GM12865 (cell line): ENCODE results near the gene DERL2.
A peak's percentile ranks its signal among the peaks of the same experiment; 100 is the strongest.

Experiments used
- DNase-seq: peaks from one replicate; pipeline ENCODE4 v3.0.0; 2010; ENCODE audit warnings: low read depth
- H3K4me3 ChIP-seq: 2 replicates; pipeline ENCODE4 v1.5.1; 2011; ENCODE audit warnings: mild to moderate bottlenecking, low read depth, low read length, control low read depth
- TF ChIP-seq, protein P1 (sequence below): IDR thresholded peaks from 2 replicates; pipeline ENCODE4 v1.5.1; 2011; ENCODE audit warnings: low read length, control low read depth, low read depth, inconsistent platforms; ENCODE audit not compliant: insufficient read depth; ENCODE audit errors: missing control alignments

The DERL2 gene

DNA sequence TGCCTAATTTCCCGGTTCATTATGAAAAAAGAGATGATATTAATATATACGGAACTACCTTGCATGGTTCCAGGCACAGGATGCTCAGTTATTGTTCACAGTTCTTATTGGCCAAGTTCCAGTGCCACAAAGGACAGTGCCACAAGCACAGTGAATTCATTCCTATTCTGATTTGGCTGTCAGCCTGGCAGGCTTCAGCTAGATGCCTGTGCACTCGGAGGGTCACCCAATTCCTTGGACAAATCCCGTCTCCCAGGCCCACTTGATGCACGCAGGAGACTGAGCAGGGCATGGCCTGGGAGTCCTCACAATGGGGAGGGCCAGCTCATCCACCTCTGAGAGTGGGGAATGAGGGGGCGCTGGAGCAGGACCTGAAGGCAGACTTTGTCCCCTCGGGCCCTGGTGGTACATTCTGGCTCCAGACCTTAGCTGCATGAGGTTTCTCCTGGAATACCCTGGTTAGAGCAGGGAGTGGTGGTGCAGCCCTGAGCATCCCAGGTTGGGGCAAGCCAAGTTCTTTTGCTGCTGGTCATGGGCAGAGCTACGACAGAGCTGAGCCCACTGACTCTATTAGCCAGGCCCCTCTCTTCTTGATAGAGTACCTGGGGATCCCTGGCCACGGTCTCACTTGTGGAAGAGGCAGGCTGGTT lies 41.7 kb upstream of the DERL2 start:
- H3K4me3 ChIP-seq, result no peak overlapping the region
- DNase-seq, result no peak
- TF ChIP-seq, protein P1, sequence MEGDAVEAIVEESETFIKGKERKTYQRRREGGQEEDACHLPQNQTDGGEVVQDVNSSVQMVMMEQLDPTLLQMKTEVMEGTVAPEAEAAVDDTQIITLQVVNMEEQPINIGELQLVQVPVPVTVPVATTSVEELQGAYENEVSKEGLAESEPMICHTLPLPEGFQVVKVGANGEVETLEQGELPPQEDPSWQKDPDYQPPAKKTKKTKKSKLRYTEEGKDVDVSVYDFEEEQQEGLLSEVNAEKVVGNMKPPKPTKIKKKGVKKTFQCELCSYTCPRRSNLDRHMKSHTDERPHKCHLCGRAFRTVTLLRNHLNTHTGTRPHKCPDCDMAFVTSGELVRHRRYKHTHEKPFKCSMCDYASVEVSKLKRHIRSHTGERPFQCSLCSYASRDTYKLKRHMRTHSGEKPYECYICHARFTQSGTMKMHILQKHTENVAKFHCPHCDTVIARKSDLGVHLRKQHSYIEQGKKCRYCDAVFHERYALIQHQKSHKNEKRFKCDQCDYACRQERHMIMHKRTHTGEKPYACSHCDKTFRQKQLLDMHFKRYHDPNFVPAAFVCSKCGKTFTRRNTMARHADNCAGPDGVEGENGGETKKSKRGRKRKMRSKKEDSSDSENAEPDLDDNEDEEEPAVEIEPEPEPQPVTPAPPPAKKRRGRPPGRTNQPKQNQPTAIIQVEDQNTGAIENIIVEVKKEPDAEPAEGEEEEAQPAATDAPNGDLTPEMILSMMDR, result no peak

DNA sequence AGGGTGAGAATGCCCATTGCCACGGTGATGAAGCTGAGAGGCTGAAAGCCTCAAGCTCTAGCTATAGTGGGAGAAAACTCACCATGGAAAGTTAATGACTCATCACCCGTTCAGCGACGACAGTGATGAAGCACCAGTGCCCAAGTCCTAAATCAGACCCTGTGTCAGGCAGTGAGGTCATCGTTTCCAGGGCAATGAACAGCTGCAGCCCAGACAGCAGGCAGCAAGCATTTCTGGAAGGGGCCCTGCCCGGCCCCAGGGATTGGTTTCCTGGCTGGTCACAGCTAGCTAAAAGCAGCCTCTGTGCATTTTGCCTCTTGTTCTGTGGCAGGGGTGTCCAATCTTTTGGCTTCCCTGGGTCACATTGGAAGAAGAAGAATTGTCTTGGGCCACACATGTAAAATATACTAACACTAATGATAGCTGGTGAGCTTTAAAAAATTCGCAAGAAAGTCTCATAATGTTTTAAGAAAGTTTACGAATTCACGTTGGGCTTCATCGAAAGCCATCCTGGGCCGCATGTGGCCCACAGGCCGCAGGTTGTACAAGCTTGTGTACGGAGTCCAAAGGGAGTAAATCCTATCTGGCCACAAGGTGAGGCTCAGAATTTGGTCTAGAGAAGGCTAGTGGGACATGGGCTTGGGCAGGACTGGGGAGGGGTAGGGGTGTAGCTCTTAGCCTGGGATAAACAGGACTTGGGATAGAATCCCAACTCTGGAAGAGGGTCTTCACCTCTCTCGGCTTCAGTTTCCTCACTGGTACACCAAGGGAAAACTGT lies 41.0 kb upstream of the DERL2 start:
- DNase-seq, result peak; percentile 2
- TF ChIP-seq, protein P1, result no peak
- H3K4me3 ChIP-seq, result no peak overlapping the region

DNA sequence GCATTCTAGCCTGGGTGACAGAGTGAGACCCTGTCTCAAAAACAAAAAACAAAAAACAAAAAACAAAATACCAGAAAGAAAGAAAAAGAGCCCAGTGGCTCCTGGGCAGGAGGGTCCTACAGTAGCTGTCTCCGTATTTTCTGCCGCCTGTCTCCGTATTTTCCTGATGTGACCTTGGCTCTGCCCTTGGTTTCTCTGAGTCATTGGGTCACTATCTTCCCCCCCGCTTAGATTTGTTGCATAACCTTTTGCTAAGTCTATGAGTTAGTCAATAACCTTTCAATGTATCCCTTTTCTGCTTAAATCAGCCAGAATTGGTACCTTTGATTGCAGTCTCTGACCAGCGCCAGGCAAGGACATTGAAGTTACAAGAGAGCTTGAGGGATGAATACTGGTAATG lies 37.3 kb upstream of the DERL2 start:
- TF ChIP-seq, protein P1, result no peak
- DNase-seq, result no peak
- H3K4me3 ChIP-seq, result no peak overlapping the region

DNA sequence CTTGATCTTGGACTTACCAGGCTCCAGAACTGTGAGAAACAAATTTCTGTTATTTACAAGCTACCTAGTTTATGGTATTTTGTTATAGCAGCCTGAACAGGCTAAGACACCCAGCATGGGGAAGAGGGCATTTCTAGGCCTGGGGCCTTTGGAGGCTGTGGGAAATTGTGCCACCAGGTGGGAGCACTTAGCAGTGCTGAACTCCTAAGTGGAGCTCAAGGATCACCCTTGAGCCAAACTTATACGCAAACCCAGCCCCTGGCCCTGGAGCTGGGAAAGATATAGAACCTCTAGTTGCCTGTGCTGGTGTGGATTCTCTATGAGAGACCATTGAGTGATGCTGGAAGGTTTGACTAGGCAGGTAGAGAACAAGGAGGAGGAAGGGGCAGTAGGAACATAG lies 36.5 kb upstream of the DERL2 start:
- TF ChIP-seq, protein P1, result no peak
- H3K4me3 ChIP-seq, result no peak overlapping the region
- DNase-seq, result no peak

DNA sequence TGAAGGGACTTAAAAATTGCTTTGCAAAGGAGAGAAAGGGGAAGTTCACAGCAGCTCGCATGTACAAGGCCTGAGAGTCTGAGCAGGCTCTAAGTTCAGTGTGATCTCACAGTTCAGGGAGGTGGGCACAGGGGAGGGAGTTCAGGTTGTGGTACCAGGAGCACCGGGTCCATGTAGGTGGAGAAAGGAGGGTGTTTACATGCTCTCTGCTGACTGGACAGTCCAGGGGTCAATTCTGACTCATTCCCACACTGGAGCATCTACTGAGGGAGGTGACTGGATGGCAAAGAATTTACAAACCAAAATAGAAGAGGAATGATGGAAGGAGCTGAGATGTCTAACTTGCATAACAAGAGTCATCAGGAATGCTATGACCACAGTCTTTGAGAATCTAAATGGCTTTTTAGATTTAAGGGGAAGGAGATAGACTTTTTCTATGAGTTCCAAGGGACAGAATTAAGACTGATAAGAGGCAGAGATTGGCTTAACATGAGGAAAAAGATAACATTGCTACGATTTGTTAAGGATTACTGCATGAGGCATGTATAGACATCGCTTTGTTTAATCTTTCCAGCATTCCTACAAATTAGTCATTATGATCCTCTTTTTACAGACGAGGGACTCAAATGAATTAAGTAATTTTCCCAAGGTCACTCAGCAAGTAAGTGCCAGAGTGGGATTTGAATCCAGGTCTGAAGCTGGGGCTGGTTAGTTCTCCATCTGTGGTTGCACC lies 30.2 kb upstream of the DERL2 start:
- no peak overlapping the region for H3K4me3 ChIP-seq
- no peak for DNase-seq
- TF ChIP-seq, protein P1, result no peak

DNA sequence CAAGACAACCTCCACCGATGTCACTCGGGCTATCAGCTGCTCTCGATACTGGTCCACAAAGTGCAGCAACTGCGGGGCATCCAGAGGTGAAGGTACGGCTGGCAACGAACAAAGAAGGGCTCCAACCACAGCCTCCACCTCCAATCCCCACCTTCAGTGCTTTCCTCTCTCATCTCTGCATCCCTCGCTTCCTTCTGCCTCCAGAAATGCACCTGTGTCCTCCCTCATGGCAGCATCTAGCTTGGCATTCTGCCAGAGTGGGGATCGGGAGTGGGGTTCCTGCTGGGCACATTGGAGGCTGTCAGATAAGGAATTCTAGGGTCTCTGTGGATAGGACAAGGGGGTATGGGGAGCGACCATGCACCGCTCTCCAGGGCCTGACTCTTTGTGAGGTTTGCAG lies 29.0 kb upstream of the DERL2 start:
- H3K4me3 ChIP-seq, result no peak overlapping the region
- DNase-seq, result no peak
- TF ChIP-seq, protein P1, result no peak
